Endothelial cell of umbilical vein (primary cell): Measurements from ENCODE around the gene DNAJC27. TPM values are rescaled to one million over a fixed set of nuclear protein-coding genes. Genes with fewer than 3 reads are reported as not detected.

Source experiments
- BruUV-seq: library from RNA; stranded (reverse); fragments of 400-500 nt; replicated peaks from 2 replicates; lab custom pipeline; 2021; lab: Mats Ljungman, UMichigan
- CTCF ChIA-PET: fragments of 300-600, 350-600 bp; sonication (Branson Sonifier 250); formaldehyde crosslinking; loops from one replicate; lab custom pipeline; 2021; ENCODE audit warnings: antibody characterized with exemption, inconsistent platforms; lab: Charles Lee
- POLR2A ChIA-PET: fragments of 300-600, 350-600 bp; sonication (Branson Sonifier 250); formaldehyde crosslinking; loops from one replicate; lab custom pipeline; 2021; ENCODE audit warnings: antibody characterized with exemption, inconsistent platforms; lab: Charles Lee
- DNase-seq: peaks from one replicate; pipeline ENCODE4 v3.0.0-alpha.2; 2011; ENCODE audit warnings: low read depth, low spot score
- FAIRE-seq: peaks from 2 replicates; lab custom pipeline; 2011; peaks lifted over from hg19 to GRCh38; lab: Jason Lieb, UNC
- H2AFZ ChIP-seq: 2 replicates; pipeline ENCODE4 v1.6.0; 2012; ENCODE audit warnings: low read depth, low read length, control low read depth, inconsistent platforms
- H3K27ac ChIP-seq: 2 replicates; pipeline ENCODE4 v1.5.1; 2011; ENCODE audit warnings: low read depth, mild to moderate bottlenecking, control low read depth, low read length, moderate library complexity; ENCODE audit not compliant: insufficient read depth
- H3K27me3 ChIP-seq, 2 experiments: 2 replicates each; pipeline versions ENCODE4 v1.6.0 to v1.6.1; 2011; ENCODE audit warnings: low read length in 2 of 2, mixed read lengths in 1 of 2; ENCODE audit not compliant: control insufficient read depth in 2 of 2, insufficient read depth in 2 of 2
- H3K36me3 ChIP-seq, 2 experiments: 2 replicates in 1 of 2; 3 replicates in 1 of 2; pipeline ENCODE4 v1.5.1; 2011; ENCODE audit warnings: low read length in 2 of 2, mild to moderate bottlenecking in 1 of 2, moderate library complexity in 1 of 2; ENCODE audit not compliant: control insufficient read depth in 2 of 2, insufficient read depth in 2 of 2; ENCODE audit errors: extremely low read depth in 1 of 2
- H3K4me1 ChIP-seq: 3 replicates; pipeline ENCODE4 v1.5.1; 2011; ENCODE audit warnings: mild to moderate bottlenecking, low read length; ENCODE audit not compliant: control insufficient read depth, insufficient read depth; ENCODE audit errors: extremely low read depth
- H3K4me2 ChIP-seq: 2 replicates; pipeline ENCODE4 v1.6.1; 2011; ENCODE audit warnings: low read length, control low read depth, mixed read lengths; ENCODE audit not compliant: insufficient read depth
- H3K4me3 ChIP-seq, 3 experiments: fragments of 200-600 bp in 1 of 3; sonication (generic), shearing (Covaris generic) in 1 of 3; replicated peaks in 1 of 3; 2 replicates each; pipeline ENCODE4 v1.5.1; 2011 to 2016; ENCODE audit warnings: control low read depth in 3 of 3, low read length in 3 of 3, mild to moderate bottlenecking in 2 of 3, inconsistent platforms in 1 of 3, low read depth in 1 of 3, moderate library complexity in 1 of 3; ENCODE audit not compliant: insufficient read depth in 1 of 3
- H3K79me2 ChIP-seq: 2 replicates; pipeline ENCODE4 v1.6.0; 2012; ENCODE audit warnings: low read length, inconsistent platforms; ENCODE audit not compliant: control insufficient read depth, insufficient read depth
- H3K9ac ChIP-seq: replicated peaks from 2 replicates; pipeline ENCODE3; 2011; ENCODE audit warnings: low read length, control low read depth; ENCODE audit not compliant: insufficient read depth; ENCODE audit errors: extremely low read depth
- H3K9me1 ChIP-seq: replicated peaks from 3 replicates; pipeline ENCODE4 v1.6.0; 2011; ENCODE audit warnings: mild to moderate bottlenecking, low read length; ENCODE audit not compliant: control insufficient read depth, insufficient read depth; ENCODE audit errors: extremely low read depth
- H3K9me3 ChIP-seq: replicated peaks from 2 replicates; pipeline ENCODE4 v1.5.1; 2012; ENCODE audit warnings: low read length, inconsistent platforms; ENCODE audit not compliant: control insufficient read depth, insufficient read depth
- H4K20me1 ChIP-seq: replicated peaks from 2 replicates; pipeline ENCODE3; 2011; ENCODE audit warnings: mild to moderate bottlenecking, low read length; ENCODE audit not compliant: control insufficient read depth, insufficient read depth; ENCODE audit errors: extremely low read depth
- EZH2 ChIP-seq: IDR thresholded peaks from 2 replicates; pipeline ENCODE4 v1.6.1; 2012; ENCODE audit warnings: borderline replicate concordance, low read depth, mild to moderate bottlenecking, moderate library complexity, low read length, inconsistent platforms; ENCODE audit not compliant: severe bottlenecking
- FOS ChIP-seq: IDR thresholded peaks from 2 replicates; pipeline ENCODE4 v1.6.1; 2011; ENCODE audit warnings: mild to moderate bottlenecking, low read length, moderate library complexity, borderline replicate concordance; ENCODE audit not compliant: insufficient read depth
- GATA2 ChIP-seq: IDR thresholded peaks from 2 replicates; pipeline ENCODE4 v1.7.0; 2011; ENCODE audit warnings: low read depth, mild to moderate bottlenecking, moderate library complexity, mixed read lengths, low read length; ENCODE audit not compliant: insufficient read length, insufficient read depth
- JUN ChIP-seq: IDR thresholded peaks from 2 replicates; pipeline ENCODE4 v1.6.1; 2011; ENCODE audit warnings: borderline replicate concordance, low read depth; ENCODE audit not compliant: insufficient read length, insufficient read depth
- MAX ChIP-seq: IDR thresholded peaks from 2 replicates; pipeline ENCODE4 v1.6.1; 2011; ENCODE audit not compliant: insufficient read depth, insufficient read length
- MYC ChIP-seq: IDR thresholded peaks from one replicate; pipeline ENCODE4 v1.6.1; 2011; ENCODE audit warnings: mild to moderate bottlenecking, low read depth, low read length
- POLR2A ChIP-seq: IDR thresholded peaks from 2 replicates; pipeline ENCODE4 v1.6.1; 2012; ENCODE audit warnings: low read depth, mild to moderate bottlenecking, control low read depth, low read length
- POLR2AphosphoS5 ChIP-seq: IDR thresholded peaks from 2 replicates; pipeline ENCODE4 v1.6.1; 2012; ENCODE audit warnings: low read depth, mild to moderate bottlenecking, control low read depth, low read length, moderate library complexity; ENCODE audit not compliant: insufficient read depth
- dilution Hi-C: fragments of 300-500 bp; cut with MboI; formaldehyde crosslinking; loops from one replicate; pipeline ENCODE4 v1.15.0; 2019; ENCODE audit warnings: low sequenced_read_pairs; ENCODE audit not compliant: extremely low pct_ligation_motif_present
- intact Hi-C: fragments of 100-400 bp; cut with micrococcal nuclease; formaldehyde crosslinking; loops from one replicate; pipeline ENCODE4 v1.10.0; 2022
- polyA plus RNA-seq, 4 experiments: library from polyadenylated mRNA; depleted of rRNA in 3 of 4; stranded (reverse) in 3 of 4; unstranded in 1 of 4; fragments of >200 nt; gene quantifications; 2 replicates each; pipeline versions ENCODE4 v1.2.1 to v1.2.3, GENCODE V29; 2011 to 2012; ENCODE audit warnings: missing spikeins in 1 of 4
- total RNA-seq: library from RNA; stranded (reverse); gene quantifications from 2 replicates; pipeline ENCODE4 v1.2.3, GENCODE V29; 2021
- TF ChIP-seq, protein P1 (sequence below), 2 donors: IDR thresholded peaks; 1 replicate in 1 of 2; 2 replicates in 1 of 2; pipeline ENCODE4 v1.5.1; 2011; ENCODE audit warnings: low read length in 2 of 2, mild to moderate bottlenecking in 2 of 2, moderate library complexity in 2 of 2, control low read depth in 1 of 2, inconsistent platforms in 1 of 2, low read depth in 1 of 2; ENCODE audit not compliant: insufficient read depth in 1 of 2; ENCODE audit errors: extremely low read depth in 1 of 2

The DNAJC27 gene
- total and polyA plus RNA-seq, 2 donors (not counting 3 experiments of a cell fraction or from before 2014, with no cell fraction given) = 1.3 to 3.2 TPM

DNA sequence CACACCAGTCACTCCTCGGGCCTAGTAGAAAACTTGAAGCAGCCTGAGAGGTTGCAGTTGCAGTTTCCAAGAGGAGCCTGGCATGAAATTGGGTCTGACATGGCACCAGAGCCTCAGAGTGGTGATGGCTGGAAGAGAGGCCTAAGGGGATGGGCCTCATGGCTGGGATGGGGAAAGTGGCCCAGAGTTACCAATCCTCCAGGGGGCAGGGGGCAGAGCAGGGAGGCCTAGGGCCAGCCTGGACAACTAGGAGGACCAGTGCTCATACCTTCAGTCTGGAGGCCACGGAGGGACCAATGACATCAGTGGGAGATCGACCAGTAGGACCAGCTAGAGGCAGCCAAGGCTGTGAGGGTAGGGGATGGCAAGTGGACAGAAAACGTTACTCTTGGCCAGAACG is 36.6 kb downstream of the DNAJC27 start:
- H2AFZ ChIP-seq = no peak overlapping the region
- FAIRE-seq (no peak), DNase-seq (no peak)
- ChIA-PET POLR2A (no interaction called here), CTCF (interaction anchor here (1.0 to 1.1 kb wide), 3 partner anchors 9 to 40 kb away, joined by 3 to 4 read pairs (median 3); no protein-coding TSS in a partner anchor)
- no peaks in the 10 kb centered on the region for H3K4me1 ChIP-seq
- no peak overlapping the region for H3K4me2 ChIP-seq
- TF ChIP-seq POLR2AphosphoS5 (no peak), EZH2 (no peak), MAX (no peak), GATA2 (no peak), POLR2A (no peak), JUN (no peak), MYC (no peak), FOS (no peak)
- TF ChIP-seq, protein P1, sequence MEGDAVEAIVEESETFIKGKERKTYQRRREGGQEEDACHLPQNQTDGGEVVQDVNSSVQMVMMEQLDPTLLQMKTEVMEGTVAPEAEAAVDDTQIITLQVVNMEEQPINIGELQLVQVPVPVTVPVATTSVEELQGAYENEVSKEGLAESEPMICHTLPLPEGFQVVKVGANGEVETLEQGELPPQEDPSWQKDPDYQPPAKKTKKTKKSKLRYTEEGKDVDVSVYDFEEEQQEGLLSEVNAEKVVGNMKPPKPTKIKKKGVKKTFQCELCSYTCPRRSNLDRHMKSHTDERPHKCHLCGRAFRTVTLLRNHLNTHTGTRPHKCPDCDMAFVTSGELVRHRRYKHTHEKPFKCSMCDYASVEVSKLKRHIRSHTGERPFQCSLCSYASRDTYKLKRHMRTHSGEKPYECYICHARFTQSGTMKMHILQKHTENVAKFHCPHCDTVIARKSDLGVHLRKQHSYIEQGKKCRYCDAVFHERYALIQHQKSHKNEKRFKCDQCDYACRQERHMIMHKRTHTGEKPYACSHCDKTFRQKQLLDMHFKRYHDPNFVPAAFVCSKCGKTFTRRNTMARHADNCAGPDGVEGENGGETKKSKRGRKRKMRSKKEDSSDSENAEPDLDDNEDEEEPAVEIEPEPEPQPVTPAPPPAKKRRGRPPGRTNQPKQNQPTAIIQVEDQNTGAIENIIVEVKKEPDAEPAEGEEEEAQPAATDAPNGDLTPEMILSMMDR (IDR thresholded peaks at IDR 0.05; ENCODE audit: extremely low read depth in 1 of 2, insufficient read depth in 1 of 2, low read depth in 1 of 2, low read length in 2 of 2) = no peak
- H3K9me1 ChIP-seq = no peaks in the 10 kb centered on the region
- peaks cover 0 to 2% of the 10 kb centered on the region in 2 experiments for H3K27me3 ChIP-seq
- dilution Hi-C loops = no loop called here
- no peaks in the 10 kb centered on the region for H3K36me3 ChIP-seq
- H4K20me1 ChIP-seq = no peaks in the 10 kb centered on the region
- H3K4me3 ChIP-seq = no peak overlapping the region
- no peaks in the 10 kb centered on the region for H3K79me2 ChIP-seq
- H3K9me3 ChIP-seq = no peaks in the 10 kb centered on the region
- BruUV-seq = no TSS peak
- no peak overlapping the region for H3K27ac ChIP-seq
- no peak overlapping the region for H3K9ac ChIP-seq
- intact Hi-C loops = no loop called here
